ENCODE data around the gene ZNF43.
"Not testable (repeated sequence)": the region's sequence is repeated elsewhere in the genome, so short reads cannot be mapped to it uniquely, and the experiment has no call there.

Gene ZNF43

DNA sequence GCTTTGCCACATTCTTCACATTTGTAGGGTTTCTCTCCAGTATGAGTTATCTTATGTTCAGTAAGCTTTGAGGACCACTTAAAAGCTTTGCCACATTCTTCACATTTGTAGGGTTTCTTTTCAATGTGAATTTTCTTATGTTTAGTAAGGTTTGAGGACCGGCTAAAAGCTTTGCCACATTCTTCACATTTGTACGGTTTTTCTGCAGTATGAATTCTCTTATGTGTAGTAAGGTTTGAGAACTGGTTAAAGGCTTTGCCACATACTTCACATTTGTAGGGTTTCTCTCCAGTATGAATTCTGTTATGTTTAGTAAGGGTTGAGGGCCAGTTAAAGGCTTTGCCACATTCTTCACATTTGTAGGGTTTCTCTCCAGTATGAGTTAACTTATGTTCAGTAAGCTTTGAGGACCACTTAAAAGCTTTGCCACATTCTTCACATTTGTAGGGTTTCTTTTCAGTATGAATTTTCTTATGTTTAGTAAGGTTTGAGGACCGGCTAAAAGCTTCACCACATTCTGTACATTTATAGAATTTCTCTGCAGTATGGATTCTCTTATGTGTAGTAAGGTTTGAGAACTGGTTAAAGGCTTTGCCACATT is 27.5 kb downstream of the ZNF43 start:
- not testable (repeated sequence) for DNase-seq

DNA sequence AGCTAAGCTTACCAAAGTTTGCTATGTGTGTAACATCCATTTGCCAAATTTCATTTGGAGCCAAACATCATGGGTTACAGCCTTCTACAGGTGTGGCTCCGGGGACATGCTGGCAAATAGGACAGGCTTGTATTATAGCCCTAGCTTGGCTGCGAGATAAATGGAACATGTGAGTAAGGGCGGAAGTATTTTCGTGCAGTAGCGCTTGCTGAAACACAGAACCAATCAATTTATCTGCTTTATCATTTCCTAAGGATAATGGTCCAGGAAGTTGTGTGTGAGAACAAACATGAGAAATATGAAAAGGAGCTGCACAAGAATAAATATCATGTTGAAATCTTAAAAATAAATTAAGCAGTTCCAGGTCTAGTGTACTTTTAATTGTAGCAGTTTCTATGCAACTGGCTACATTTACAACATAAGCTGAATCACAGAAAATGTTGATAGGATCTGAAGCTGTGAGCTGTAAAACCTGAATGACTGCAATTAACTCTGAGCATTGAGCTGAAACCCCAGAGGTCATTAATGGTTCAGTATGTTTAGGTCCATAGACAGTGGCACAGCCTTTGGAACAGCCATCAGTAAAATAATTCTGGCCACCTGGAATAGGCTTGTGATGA is 46.4 kb downstream of the ZNF43 start:
- DNase-seq: no peak

GRCh38 chr19:21786936-21787335 is 49.0 kb downstream of the ZNF43 start:
- DNase-seq: no peak

DNA sequence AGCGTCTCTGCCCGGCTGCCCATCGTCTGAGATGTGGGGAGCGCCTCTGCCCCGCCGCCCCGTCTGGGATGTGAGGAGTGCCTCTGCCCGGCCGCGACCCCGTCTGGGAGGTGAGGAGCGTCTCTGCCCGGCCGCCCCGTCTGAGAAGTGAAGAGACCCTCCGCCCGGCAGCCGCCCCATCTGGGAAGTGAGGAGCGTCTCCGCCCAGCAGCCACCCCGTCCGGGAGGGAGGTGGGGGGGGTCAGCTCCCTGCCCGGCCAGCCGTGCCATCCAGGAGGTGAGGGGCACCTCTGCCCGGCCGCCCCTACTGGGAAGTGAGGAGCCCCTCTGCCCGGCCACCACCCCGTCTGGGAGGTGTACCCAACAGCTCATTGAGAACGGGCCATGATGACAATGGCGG is 60.2 kb downstream of the ZNF43 start:
- DNase-seq: not testable (repeated sequence)

DNA sequence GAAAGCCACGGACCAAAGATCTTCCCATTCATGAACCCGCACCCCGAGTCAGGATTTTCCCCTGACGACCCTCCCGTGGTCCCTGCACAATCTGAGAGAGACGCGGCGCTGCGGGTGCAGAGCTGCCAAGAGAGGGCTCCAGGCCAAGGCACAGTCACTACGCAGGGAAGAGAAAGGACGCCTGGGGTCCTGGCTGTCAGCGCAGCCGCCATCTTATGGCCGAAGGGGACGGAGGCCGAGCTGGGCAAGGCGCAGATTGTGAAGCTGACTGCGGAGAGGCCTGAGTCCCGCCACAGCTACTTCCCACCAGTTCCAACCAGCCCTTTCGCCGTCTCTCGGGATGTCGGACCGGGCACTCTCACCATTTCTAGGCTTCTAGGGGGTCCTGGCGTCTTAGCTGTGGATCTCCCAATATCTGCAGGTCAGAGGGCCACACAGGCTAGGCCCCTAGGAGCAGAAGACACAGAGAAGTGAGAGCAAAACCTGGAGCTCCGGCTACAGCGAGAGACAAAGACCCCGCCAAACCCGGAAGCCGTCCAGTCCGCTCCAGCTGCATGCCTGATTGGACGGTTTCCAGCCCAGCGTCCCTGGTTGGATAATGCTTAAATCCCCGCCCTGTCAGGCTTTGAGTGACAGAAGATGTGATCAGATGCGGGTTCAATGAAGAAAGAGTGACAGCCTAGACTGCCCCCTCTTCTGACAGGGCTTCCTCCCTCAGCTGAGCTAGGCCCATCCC is 68.7 kb downstream of the ZNF43 start, which contains the start of gene ZNF100:
TSS of gene ZNF100 (minus strand) at position 515 of the 736 bp plus-strand sequence. CDS start at position 365, 150 bp downstream.
- DNase-seq: peak; percentile 41 to 96 (median 86)

- DNase-seq: peak in 3 of 58 donors; percentile 24 to 30 (median 24)
These were observed 69.3 kb downstream of the ZNF43 start for GRCh38 chr19:21766705-21767064.

GRCh38 chr19:21765151-21765550 is 70.8 kb downstream of the ZNF43 start:
- DNase-seq: no peak

- not testable (repeated sequence) for DNase-seq
These were observed 74.4 kb downstream of the ZNF43 start for GRCh38 chr19:21761547-21761946.

GRCh38 chr19:21758296-21758695 is 77.7 kb downstream of the ZNF43 start:
- DNase-seq: no peak

- DNase-seq: not testable (repeated sequence)
These were observed 80.4 kb downstream of the ZNF43 start for GRCh38 chr19:21755555-21755954.

All from anterior cingulate cortex (tissue), 58 donors.